DMS114 treated with DMSO at 0.1 percent for 48 hours (cell line): ENCODE results near the gene FLCN.
"Not testable (repeated sequence)": the region's sequence is repeated elsewhere in the genome, so short reads cannot be mapped to it uniquely, and the experiment has no call there.

Experiments used
- DNase-seq: peaks from one replicate; lab custom pipeline; 2025; ENCODE audit not compliant: unreplicated experiment; lab: John Stamatoyannopoulos, UW

The FLCN gene

DNA sequence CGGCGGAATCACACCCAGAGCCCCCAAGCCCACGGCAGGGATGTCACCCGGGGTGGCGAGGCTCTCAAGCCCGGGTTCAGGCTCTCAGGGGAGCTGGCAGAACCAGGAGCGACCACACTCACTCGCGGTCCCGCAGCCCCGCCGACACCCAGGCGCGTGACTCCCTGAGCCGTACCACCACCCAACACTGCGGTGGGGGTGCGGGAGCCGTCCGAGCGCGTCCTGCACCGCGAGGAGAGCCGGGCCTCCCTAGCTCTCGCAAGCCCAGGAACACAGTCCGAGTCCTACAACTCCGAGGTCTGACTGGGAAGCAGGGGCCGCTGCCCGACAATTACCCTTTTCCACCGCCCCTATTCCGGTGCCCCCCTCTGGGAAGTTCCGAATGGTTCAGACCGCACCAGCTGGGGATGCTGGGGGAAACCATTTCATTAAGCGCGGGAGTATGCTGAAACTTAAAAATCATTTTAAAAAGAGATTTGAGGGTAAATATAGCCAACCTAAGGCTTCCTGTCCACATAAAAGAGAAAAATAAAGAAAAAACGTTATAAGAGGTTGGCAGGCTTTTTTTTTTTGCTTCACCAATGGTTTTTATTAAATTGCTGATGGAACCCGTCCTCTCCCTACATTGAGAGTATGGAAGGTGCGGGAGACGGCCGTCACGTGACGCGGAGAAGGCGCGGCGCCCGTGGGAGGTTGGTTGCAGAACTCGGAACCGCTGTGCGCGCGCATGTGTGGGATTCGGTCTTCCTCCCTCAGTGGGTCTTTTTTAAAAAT is at the start of gene FLCN:
Gene FLCN (minus strand): TSS at position 143 of the 774 bp plus-strand sequence. CDS start 9,031 bp downstream, outside the sequence.
- DNase-seq = peak; percentile 16

GRCh38 chr17:17285951-17286350 is 49.0 kb upstream of the FLCN start:
- no peak for DNase-seq

DNA sequence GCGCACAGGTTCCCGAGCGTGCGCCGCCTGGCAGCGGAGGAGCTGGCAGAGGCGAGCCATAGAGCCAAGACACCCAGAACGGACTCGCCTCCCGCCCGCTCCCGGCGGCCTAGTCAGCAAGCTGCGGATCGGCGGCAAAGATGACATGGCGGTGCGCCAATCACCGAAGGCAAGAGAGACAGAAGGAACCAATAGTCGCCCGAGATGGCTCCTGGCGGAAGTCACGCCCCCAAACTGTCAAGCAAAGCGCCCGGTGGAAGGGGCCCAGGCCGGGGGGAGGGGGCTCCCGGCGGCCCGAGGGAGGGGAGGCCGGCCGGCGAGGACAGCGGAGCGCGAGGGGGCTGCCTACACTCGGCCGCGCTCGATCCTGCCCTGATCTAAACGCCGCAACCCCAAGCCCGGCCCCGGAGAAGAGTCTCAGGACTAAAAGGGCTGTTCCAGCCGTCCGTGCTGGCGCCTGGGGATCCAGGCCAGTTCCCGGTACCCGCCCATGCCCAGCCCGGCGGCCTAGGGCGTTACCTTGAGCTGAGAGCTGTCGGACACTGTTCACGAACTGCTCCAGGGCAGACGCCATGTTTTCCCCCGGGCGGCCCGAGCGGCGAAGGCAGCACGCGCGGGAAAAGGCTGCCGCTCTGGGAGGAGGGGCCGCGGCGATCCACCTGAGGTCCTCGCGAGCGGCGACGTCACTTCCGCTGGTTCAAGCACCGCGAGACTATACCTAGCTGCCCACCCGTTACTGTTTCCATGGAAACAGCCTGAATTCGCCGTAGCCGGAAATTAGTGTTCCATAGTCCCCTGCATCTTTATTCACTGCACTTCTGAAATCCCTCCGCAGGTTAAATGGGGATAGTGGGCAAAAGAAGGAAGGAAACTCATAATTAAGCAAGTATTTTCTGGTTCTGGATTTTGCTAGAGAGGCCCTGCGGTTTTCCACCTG is 43.9 kb upstream of the FLCN start, which contains the start of gene COPS3:
Gene COPS3 (minus strand): TSS at position 634 of the 937 bp plus-strand sequence. CDS start 60 bp downstream, at position 574.
- peak; percentile 63 for DNase-seq

GRCh38 chr17:17279316-17279715 is 42.3 kb upstream of the FLCN start:
- DNase-seq = no peak

DNA sequence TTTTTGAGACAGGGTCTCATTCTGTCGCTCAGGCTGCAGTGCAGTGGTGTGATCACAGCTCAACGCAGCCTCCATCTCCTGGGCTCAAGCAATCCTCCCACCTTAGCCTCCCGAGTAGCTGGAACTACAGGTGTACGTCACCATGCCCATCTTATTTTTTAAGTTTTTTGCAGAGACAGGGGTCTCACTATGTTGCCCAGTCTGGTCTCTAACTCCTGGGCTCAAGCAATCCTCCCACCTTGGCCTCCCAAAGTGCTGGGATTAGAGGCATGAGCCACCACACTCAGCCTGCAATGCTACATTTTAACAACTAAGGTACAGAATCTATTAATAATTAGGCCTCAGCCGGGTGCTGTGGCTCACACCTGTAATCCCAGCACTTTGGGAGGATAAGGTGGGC is 40.5 kb upstream of the FLCN start:
- DNase-seq = not testable (repeated sequence)

GRCh38 chr17:17275971-17276370 is 39.0 kb upstream of the FLCN start:
- no peak for DNase-seq

GRCh38 chr17:17269926-17270773 is 33.2 kb upstream of the FLCN start:
- no peak for DNase-seq

GRCh38 chr17:17264430-17264829 is 27.5 kb upstream of the FLCN start:
- no peak for DNase-seq

DNA sequence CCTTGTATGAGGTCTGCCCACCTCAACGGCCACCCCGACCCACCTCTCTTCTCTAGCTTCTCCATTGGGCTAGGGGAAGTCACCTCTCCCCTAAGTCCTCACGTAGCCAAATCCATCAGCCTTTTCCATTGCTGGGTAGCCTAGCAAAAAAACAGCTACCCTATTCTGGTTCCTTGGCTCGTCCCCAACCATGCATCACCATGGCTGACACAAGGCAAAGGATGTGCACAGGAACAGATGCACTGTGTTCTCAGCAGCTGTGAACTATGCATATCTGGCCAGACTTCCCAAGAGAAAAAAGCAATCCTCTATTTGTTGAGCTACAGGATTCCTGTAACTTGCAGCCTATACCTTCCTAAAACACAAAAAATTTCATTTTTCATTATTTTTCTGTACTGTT is 22.0 kb upstream of the FLCN start:
- DNase-seq = no peak

DNA sequence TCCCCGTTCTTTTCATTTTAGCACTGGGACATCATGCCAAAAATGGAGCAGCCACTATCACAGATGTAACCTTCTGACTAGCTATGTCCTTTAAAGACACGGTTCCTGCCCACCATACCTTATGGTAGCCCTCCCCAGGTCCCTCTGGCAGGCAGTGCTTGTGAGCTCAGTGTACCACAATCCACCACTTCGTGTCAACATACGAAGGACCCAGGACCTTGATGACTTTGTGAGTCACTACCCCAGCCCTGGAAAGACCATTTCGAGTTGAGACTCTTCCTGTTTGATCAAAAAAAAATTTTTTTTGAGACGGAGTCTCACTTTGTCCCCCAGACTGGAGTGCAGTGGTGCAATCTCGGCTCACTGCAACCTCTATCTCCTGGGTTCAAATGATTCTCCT is 21.0 kb upstream of the FLCN start:
- no peak for DNase-seq

GRCh38 chr17:17256316-17256715 is 19.3 kb upstream of the FLCN start:
- no peak for DNase-seq

- not testable (repeated sequence) for DNase-seq
Measured at GRCh38 chr17:17255689-17256088, 18.7 kb upstream of the FLCN start.

DNA sequence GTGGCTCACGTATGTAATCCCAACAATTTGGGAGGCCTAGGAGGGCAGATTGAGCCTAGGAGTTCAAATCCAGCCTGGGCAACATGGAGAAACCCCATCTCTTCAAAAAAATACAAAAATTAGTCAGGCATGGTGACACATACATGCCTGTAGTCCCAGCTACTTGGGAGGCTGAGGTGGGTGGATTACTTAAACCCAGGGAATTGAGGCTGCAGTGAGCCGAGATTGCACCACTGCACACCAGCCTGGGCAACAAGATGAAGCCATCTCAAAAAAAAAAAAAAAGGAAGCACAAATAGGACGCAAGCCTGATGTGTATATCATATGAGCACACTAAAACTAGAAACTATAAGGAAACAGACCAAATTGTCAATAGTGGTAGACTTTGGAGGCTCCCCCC is 17.1 kb upstream of the FLCN start:
- no peak for DNase-seq

GRCh38 chr17:17253406-17253805 is 16.4 kb upstream of the FLCN start:
- no peak for DNase-seq

- DNase-seq = no peak
Measured at GRCh38 chr17:17252149-17252661, 15.2 kb upstream of the FLCN start.

- DNase-seq = no peak
Measured at GRCh38 chr17:17246879-17247278, 9.9 kb upstream of the FLCN start.

DNA sequence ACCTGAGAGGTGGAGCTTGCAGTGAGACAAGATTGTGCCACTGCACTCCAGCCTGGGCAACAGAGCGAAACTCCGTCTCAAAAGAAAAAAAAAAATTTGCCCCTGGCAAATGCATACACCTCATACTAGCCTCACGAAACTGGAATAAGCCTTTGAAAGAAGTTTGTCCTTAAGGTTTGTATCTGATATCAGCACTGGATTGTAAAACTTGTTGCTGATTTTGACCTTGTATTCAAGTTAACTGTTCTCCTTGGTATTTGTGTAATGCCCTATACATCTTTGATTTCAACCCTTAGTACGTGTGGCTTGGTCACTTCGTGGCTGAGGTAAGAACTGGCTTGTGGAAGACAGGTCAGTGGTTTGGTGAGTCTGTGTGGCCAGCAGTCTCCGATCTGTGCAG is 6.2 kb upstream of the FLCN start:
- DNase-seq = no peak

GRCh38 chr17:17242246-17242645 is 5.3 kb upstream of the FLCN start:
- no peak for DNase-seq

DNA sequence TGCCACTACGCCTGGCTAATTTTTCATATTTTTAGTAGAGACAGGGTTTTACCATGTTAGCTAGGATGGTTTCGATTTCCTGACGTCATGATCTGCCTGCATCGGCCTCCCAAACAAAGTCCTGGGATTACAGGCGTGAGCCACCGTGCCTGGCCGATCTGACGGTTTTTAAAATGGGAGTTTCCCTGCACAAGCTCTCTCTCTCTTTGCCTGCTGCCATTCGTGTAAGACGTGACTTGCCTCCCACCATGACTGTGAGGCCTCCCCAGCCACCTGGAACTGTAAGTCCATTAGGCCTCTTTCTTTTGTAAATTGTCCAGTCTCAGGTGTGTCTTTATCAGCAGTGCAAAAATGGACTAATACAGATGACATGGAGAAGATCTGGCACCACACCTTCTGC is 4.7 kb upstream of the FLCN start:
- DNase-seq = no peak

- DNase-seq = no peak
Measured at GRCh38 chr17:17239832-17240231, 2.9 kb upstream of the FLCN start.
